NCI-H1105 (cell line): ENCODE results near the gene KRTAP13-4.

Experiments
- DNase-seq: peaks from one replicate; lab custom pipeline; 2025; lab: John Stamatoyannopoulos, UW

The KRTAP13-4 gene, protein sequence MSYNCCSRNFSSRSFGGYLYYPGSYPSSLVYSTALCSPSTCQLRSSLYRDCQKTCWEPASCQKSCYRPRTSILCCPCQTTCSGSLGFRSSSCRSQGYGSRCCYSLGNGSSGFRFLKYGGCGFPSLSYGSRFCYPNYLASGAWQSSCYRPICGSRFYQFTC

DNA sequence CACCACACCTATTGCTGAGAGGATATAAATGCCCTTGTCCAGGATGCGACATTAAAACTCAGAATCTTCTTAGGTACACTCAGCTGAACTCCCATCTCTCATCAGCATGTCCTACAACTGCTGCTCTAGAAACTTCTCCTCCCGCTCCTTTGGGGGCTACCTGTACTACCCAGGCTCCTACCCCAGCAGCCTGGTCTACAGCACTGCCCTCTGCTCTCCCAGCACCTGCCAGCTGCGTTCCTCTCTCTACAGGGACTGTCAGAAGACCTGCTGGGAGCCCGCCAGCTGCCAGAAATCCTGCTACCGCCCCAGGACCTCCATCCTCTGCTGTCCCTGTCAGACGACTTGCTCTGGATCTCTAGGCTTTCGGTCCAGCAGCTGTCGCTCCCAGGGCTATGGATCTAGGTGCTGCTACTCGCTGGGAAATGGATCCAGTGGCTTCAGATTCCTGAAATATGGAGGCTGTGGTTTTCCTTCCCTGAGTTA, at the start of gene KRTAP13-4:
TSS of gene KRTAP13-4 (plus strand) at position 51 of the 486 bp plus-strand sequence. CDS start at position 107, 56 bp downstream.
- no peak for DNase-seq

DNA sequence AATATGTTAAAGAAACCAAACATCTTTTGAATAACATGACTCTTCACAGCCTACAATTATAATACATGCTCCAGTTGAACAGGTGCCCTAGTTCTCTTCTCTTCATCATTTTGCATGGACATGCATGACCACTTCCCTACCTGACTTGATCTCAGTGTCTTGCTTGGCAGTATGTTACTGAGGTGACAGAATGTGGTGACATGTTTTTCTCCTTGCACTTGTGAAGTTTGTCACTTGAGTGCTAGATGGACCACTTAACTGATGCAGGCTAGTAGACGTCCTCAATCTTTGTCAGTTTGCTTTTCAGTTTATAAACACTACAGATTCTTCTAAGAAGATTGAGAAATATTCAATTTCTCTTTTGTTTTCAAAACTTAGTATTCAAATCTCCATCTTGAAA, 47.8 kb upstream of the KRTAP13-4 start:
- no peak for DNase-seq

DNA sequence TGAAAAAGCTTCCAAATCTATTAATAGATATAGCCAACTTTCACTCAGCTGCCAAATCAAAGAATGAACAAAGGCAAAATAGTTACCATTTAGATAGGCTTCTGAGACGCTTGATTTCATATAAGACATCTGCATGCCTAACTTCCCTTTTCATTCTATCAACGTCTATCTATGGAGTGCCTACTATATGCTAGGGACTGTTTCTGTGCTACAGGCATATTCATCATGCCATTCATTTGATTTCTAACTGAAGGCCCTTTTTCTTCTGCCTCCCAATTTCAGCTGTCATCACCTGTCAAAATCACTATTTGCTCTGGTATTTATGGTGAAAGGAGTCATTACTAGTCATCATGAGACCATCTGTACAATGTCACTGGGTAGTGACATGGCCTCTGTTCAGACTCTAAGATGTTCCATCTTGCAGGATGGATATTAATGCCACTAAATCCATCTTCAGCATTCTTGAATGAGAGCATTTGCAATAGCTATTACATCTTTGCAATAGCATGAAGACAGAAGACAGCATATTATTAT, 38.5 kb upstream of the KRTAP13-4 start:
- no peak for DNase-seq

DNA sequence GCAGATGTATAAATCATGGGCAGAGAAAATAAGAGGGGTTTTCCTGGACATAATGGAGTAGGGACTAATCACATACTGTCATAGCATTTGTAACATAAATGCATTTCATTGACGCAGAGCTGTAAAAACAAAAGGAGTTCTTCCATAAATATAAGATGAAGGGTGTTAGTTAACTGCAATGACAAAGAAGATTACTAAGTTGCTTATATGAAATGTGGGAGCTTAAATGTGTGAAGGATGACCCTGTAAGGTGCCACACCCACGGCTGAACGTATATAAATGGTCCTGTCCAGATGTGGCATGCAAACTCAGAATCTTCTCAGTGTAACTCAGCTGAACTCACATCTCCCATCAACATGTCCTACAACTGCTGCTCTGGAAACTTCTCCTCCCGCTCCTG, 34.3 kb upstream of the KRTAP13-4 start, which contains the start of gene KRTAP13-1:
TSS of gene KRTAP13-1 (plus strand) at position 301 of the 400 bp plus-strand sequence. CDS start at position 357, 56 bp downstream.
- no peak for DNase-seq

DNA sequence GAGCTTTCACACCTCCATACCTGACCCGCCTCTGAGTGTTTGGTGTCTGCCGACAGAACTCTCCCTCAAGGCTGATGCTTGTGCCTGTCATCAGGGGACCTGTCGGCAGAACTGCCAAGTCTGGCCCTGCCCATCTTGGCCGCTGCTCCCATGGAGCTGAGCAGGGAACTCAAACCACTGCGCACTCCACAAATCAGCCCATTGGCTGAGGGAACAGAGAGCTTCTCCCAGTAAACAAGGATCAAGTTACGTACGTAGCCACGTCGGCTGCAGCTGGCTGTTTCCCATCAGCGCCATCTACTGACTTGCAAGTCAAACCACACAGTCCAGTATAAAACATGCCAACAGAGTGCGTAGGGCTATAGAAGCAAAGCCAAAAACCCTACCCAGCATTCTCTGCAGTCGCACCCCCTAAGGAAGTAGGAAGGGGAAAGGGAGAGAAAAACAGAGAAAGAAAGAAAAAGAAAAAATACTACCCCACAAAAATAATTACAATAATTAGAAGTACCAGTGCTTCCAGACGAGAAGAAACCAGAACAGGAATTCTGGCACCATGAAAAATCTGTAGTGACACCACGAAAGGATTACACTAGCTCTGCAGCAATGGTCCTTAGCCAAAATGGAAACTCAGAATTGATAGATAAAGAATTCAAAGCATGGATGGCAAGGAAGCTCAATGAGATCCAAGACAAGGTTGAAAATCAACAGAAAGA, 21.1 kb upstream of the KRTAP13-4 start:
- peak; percentile 65 for DNase-seq

DNA sequence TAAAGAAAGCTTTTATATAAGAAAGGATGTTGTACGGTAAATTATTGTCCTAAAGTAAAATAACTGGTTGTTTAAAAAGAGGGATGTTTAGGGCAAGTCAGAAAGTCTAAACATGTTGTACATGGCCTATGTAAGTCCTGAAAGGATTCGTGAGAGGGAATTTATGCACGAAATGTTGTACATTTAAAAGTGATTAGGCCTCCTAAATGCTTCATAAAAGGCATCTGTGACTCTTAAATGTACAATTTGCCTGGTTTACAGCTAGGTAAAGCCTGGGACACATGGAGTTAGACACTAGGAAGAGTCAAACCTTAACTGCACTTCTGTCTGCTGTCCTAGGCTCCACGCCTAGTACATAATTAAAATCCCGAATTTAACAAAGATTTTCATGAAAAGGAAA, 14.0 kb upstream of the KRTAP13-4 start:
- no peak for DNase-seq

DNA sequence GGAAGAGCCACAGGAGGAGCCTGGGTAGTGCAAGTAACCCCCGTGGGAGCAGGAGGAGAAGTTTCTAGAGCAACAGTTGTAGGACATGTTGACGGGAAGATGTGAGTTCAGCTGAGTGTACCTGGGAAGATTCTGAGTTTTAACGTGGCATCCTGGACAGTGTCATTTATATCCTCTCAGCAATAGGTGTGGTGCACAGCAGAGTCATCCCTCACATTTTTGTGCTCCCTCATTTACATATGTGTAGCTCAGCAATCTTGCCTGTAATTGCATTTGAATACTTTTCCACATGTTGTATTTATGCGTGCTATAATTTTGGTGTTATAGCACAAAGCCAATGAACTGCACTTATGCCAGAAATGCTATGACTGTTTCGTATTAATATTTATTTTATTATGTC, 4.2 kb upstream of the KRTAP13-4 start, which contains the start of gene KRTAP13-3:
TSS of gene KRTAP13-3 (minus strand) at position 101 of the 400 bp plus-strand sequence. CDS start at position 87, 14 bp downstream.
- DNase-seq = no peak

DNA sequence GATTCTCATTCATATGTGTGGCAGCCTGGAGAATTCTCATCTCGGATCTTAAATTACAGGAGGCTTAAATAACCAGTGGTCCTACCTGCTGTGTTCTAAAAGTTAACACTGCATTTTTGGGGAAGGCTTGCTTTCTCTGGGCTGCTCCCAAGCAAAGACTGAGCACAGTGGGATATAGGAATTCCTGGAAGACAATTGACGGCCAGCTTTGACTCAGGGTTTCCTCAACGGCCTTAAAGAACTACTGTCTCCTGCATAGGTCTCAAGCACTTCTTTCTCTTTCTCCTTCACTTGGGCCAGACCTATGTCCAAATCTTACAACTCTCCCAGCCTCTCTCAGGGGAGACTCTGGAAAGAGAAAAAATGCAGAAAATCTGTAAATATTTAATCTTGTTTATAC, 3.3 kb upstream of the KRTAP13-4 start:
- DNase-seq = no peak

DNA sequence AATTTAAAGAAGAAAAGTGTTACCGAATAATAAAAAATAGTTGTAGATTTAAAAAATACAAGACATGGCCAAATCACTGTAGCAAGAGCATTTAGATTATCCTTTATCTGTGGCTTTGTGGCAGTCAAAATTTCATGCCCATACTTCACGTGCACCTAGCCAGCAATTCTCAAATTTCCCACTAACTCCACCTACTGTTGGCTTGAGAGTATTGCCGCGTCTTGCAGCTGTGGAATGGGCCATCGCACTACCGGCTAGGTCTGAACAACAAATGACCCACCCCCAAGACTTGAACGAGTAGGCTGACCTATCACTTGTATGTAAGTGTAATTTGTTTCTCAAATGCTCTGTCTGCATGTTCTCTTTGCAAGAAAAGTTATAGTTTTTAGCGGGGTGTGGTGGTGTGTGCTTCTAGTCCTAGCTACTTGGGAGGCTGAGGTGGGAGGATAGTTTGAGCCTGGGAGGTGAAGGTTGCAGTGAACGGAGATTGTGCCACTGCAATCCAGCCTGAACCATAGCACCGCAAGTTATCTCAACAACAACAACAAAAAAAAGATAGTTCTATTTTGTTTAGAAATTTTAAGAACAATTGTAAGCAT, 4.1 kb downstream of the KRTAP13-4 start:
- DNase-seq = peak; percentile 0

DNA sequence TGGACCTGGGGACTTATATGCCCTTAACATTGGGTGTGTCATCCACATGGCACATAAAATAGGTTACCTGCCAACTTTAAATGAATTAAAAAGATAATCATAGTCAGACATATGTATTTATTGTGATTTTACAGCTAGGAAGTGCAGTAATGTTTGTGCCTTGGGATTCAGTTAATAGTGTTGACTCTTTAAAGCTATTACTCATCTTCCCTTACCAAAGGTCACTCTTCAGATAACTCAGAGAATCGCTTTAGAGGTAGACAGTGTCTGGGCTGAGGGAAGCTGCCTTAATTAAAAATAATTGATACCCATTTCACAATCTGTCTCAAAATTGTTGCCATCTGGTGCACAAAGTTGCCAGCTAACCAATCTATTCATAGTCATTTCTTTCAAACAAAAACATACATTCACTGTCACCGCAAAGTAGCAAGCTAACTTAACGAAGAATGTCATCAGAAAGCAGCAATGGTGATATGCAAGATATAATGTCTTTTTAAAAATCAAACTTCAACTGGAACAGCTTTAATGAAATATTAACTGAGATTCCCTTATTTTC, 7.1 kb downstream of the KRTAP13-4 start:
- no peak for DNase-seq

DNA sequence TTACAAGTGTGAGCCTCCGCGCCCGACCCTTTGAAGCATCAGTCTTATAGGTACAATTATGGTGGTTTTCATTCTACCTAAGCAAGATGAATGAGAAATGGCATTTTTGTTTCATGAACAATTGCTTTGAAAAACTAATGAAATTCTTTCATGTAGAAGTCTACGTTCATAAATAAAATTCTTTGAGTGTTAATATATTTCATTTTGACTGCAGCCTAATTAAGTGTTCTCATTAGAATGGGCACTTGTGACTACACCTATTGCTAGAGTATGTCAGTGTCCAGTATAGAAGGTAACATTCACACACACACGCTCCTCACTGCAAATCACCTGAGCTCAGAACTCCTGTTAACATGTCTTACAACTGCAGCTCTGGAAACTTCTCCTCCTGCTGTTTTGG, 10.0 kb downstream of the KRTAP13-4 start, which contains the start of gene KRTAP15-1:
TSS of gene KRTAP15-1 (plus strand) at position 301 of the 400 bp plus-strand sequence. CDS start at position 354, 53 bp downstream.
- DNase-seq = no peak

DNA sequence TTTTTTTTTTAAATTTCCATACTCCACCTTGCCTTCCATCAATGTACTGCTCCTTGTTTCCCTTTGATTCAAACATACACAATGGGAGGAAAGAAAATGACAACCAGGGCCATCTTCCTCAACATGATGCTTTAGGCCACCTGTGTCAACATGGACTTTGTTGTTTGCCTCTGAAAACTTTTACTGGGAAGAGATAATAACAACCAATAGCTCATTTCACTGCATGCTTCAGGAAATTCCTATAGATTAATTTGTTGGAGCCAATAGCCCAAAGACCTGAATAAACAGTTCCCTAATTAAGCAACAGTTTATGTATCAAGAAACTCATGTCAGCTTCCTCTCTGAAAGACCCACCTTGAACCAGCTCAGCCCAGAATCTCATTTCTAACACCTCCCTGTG, 13.2 kb downstream of the KRTAP13-4 start:
- no peak for DNase-seq

DNA sequence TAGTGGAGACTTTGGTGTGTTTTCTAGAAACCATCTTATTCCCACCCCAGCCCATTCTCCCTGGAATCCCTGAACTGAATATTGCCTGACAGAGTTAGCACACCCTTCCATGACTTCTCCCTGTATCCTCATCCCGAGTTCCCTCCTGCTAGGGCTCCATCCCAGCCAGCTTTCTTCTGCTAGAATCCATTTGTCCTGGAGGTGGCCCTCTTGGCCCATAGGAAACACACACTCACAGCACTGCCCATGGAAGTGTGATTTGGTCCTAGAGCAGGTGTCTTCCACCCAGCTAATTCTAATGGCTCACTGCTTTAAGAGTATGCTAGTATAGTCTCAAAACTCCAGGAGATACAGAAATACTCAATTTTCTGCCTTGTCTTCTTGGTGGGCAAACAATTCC, 14.2 kb downstream of the KRTAP13-4 start:
- no peak for DNase-seq

DNA sequence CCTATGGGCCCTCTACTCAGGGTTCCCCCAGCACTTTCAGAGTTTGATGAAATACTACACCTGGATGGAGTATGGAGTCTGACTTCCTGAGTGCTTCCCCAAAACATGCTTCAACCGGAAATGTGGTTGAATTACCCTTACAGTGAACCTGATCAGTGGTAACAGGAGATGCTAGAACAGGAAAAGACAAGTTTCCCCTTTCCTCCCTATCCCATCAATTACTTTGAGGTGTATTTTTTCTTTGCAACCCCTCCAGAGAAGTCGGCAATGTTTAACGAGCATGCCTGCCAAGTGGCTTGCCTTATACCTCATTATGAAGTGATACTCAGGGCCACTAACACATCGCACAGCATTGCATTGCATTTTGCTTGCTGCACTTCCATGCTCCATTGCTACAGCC, 17.0 kb downstream of the KRTAP13-4 start:
- DNase-seq = no peak

DNA sequence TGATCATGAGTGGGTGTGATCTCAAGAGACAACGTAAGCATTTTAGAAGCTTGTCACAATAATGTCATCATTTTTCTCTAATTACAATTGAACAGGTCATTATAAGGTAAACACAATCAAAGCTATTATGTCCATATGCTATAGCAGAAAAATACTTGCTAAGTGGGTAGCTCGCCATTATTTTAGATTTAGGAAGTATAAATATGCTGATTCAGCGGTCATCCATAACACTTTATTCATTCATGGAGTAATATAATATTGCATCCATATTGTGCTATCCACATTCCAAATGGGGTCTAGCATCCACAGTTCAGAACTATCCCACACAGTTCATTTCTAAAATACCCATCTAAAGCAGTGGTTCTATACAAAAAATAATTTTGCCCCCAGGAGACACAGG, 18.5 kb downstream of the KRTAP13-4 start:
- DNase-seq = no peak

DNA sequence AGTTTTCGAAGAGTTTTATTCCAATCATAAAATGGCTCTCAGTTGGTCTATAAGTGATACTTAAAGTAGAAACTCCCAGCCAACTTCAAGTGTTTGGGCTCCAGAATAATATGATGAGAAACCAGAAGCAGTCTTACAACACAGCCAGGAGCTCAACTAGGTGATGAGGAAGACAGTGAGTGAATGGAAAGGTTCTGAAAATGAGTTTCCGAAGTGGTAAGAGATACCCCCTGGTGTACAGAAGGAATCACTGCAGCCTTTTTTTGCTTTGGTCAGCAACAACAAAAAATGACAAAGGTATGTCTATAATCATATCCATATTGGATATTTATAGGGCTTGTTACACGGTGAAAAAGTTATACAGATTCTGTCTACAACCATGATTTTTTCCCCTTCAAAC, 33.7 kb downstream of the KRTAP13-4 start:
- DNase-seq = no peak

DNA sequence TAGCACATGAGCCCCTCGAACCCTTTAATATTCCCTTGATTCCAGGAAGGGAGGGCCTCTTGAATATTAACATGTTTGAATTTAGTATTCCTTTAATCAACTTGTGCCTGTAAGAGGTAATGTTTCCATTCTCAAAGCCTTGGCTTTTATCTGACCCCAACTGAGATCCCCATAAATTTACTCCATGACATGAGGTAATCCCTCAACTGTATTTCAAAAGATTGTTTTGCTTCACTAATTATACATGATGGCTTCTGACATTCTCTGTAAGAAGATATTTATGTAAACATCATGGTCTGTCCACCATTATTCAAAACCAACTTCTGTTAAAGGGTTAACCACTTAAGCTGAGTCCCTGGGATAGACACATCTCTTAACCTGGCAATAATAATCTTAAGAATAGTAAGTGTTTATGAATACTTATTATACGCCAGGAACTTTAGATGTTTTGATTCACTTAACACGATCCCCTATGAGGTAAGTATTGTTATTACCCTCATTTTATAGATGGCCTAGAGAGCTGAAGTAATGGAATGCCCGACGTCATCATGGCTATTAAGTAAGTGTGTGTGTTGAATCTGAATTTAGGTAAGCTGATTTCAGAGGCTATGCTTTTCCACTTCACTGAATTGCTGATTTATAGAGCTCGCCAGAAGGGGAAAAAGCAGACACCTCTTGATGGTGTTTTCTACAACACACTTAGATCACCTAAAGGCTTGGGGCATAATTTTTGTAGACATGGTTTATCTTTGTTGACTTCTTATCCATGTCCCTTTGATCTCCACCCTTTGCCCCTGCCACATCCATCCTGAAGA, 39.1 kb downstream of the KRTAP13-4 start:
- no peak for DNase-seq

DNA sequence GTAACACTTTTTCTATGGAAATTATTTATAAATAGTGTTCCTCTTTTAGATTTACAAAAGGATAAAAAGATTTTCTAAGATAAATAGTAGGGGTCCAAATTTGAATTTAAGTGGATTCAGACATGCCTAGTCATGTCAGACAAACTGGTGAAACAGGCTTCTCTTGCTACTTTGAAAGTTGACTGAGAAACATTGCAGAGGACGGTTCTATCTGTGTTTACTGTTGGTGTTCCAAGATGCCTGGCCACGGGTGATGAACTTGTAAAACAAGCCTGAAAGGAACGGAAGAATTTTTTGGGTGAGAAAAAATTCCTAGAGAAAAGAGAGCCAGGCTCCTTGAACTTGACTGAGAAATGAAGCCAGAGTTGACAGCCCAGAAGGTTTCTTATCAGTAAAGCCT, 48.0 kb downstream of the KRTAP13-4 start:
- DNase-seq = no peak

DNA sequence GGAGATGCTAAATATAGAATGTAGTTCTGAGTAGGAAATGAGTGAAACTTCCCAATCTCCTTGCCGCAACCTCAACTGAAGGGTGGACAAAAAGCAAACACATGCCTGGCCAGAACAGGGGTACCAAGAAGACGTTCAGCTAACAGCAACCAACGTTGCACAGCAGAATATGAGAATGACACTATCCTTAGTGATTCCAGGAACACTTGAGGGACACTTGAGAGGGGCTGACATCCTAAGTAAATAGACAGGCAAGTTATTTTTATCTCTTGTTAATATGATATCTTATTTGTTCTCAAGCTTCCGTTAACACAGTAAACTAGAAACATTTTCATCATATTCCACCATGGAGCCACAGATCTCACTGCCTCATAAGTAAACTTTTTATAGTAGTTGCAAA, 49.2 kb downstream of the KRTAP13-4 start:
- no peak for DNase-seq

DNA sequence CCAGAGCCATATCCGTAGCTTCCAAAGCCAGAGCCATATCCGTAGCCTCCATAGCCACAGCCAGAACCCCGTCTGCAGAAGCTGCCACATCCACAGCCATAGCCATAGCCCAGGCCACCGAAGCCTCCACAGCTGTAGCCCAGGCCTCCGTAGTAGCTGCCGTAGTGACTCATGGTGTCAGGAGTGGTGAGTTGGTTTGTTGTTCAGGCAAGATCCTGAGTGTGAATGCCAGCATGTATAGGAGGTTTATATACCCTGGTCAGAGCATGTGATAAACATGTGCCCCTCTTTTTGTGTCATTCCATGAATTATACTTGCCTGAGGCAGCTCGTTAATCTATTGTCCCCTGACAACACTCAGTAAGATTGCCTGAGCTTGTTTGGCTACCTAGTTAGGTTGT, 50.1 kb downstream of the KRTAP13-4 start, which contains the start of gene KRTAP19-1:
TSS of gene KRTAP19-1 (minus strand) at position 223 of the 400 bp plus-strand sequence. CDS start at position 173, 50 bp downstream.
- DNase-seq = no peak
